Cardiac muscle cell (in vitro differentiated cells and primary cell): Measurements from ENCODE around the gene VCL. TPM values are rescaled to one million over a fixed set of nuclear protein-coding genes. Genes with fewer than 3 reads are reported as not detected.
A peak's percentile ranks its signal among the peaks of the same experiment; 100 is the strongest.

Source experiments
- DNase-seq, 2 donors: peaks; one replicate each; pipeline versions ENCODE4 v3.0.0 to v3.0.0-alpha.2; 2010 to 2017; ENCODE audit warnings: low read depth in 1 of 2, low spot score in 1 of 2
- H3K27ac ChIP-seq: fragments of 200-600 bp; sonication (generic); 2 replicates; pipeline ENCODE4 v1.5.1; 2016
- H3K27me3 ChIP-seq: fragments of 200-600 bp; sonication (generic); 2 replicates; pipeline ENCODE4 v1.6.0; 2016; ENCODE audit warnings: control low read depth
- H3K36me3 ChIP-seq: fragments of 200-600 bp; sonication (generic); 2 replicates; pipeline ENCODE4 v1.5.1; 2016; ENCODE audit warnings: control low read depth
- H3K4me1 ChIP-seq: fragments of 200-600 bp; sonication (generic); 2 replicates; pipeline ENCODE4 v1.8.1; 2017; ENCODE audit warnings: low read depth, mild to moderate bottlenecking, mixed run types
- H3K4me3 ChIP-seq: fragments of 200-600 bp; sonication (generic); 2 replicates; pipeline ENCODE4 v1.5.1; 2016; ENCODE audit warnings: mild to moderate bottlenecking
- H3K9me3 ChIP-seq: fragments of 200-600 bp; sonication (generic); 2 replicates; pipeline ENCODE4 v1.5.1; 2017; ENCODE audit warnings: low read depth, mild to moderate bottlenecking, control low read depth
- polyA plus RNA-seq: library from polyadenylated mRNA; unstranded; fragments of >200 nt; fragmentation: Nextera tagmentation; extraction: Ambion mirVana; gene quantifications from 2 replicates; pipeline ENCODE4 v1.2.1, GENCODE V29; 2016
- total RNA-seq: library from RNA; depleted of rRNA; stranded (reverse); fragments of >200 nt; gene quantifications from 2 replicates; pipeline ENCODE4 v1.2.3, GENCODE V29; 2016
- TF ChIP-seq, protein P1 (sequence below): IDR thresholded peaks from 2 replicates; pipeline ENCODE4 v1.5.1; 2012; ENCODE audit warnings: low read depth, mild to moderate bottlenecking, low read length

VCL gene
- total and polyA plus RNA-seq, 2 experiments from 2014 or later, result 118 to 167 TPM

DNA sequence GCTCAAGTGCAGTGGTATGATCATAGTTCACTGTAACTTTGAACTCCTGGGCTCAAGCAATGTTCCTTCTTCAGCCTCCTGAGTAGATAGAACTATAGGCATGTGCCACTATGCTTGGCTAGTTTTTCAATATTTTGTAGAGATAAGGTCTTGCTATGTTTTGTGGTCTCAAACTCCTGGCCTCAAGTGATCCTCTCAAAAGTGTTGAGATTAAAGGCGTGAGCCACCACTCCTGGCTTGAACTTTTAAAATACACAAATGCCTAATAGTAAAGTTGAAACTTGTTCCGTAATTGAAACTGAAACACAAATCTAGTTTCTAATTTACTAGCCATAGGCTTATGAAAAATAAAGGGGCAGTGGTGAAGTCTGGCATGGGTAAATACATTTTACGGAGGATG lies 87.0 kb downstream of the VCL start:
- Histone ChIP-seq H3K4me1 (peaks cover 14% of the 10 kb centered on the region), H3K9me3 (no peaks in the 10 kb centered on the region), H3K27ac (no peak overlapping the region), H3K4me3 (no peak overlapping the region), H3K36me3 (peaks cover 41% of the 10 kb centered on the region), H3K27me3 (no peaks in the 10 kb centered on the region)
- TF ChIP-seq, protein P1, sequence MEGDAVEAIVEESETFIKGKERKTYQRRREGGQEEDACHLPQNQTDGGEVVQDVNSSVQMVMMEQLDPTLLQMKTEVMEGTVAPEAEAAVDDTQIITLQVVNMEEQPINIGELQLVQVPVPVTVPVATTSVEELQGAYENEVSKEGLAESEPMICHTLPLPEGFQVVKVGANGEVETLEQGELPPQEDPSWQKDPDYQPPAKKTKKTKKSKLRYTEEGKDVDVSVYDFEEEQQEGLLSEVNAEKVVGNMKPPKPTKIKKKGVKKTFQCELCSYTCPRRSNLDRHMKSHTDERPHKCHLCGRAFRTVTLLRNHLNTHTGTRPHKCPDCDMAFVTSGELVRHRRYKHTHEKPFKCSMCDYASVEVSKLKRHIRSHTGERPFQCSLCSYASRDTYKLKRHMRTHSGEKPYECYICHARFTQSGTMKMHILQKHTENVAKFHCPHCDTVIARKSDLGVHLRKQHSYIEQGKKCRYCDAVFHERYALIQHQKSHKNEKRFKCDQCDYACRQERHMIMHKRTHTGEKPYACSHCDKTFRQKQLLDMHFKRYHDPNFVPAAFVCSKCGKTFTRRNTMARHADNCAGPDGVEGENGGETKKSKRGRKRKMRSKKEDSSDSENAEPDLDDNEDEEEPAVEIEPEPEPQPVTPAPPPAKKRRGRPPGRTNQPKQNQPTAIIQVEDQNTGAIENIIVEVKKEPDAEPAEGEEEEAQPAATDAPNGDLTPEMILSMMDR, result no peak
- DNase-seq, result no peak

DNA sequence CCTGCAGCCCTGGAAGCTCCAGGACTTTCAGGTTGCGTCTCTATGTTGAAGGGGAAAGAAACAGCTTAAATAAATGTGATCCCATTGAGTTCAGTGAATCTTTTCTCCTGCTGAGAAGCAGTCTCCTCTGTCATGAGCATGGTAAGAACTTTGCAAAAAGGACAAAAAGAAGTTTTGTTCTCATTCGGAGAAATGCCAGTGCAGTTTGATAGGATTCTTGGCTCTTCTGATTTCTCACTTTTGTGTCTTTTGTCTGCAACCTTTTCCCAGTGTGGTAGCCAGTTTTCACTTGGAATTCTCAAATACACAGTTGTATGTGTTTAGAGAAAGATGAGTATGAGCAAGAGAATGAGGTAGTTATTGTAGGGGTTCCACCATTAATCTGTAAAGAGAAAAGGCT lies 88.4 kb downstream of the VCL start:
- H3K27me3 ChIP-seq, result no peaks in the 10 kb centered on the region
- peaks cover 6% of the 10 kb centered on the region for H3K4me1 ChIP-seq
- TF ChIP-seq, protein P1, result no peak
- peak overlapping the region; percentile 12 for H3K27ac ChIP-seq
- H3K9me3 ChIP-seq, result no peaks in the 10 kb centered on the region
- no peak overlapping the region for H3K4me3 ChIP-seq
- no peak for DNase-seq
- peaks cover 51% of the 10 kb centered on the region for H3K36me3 ChIP-seq

DNA sequence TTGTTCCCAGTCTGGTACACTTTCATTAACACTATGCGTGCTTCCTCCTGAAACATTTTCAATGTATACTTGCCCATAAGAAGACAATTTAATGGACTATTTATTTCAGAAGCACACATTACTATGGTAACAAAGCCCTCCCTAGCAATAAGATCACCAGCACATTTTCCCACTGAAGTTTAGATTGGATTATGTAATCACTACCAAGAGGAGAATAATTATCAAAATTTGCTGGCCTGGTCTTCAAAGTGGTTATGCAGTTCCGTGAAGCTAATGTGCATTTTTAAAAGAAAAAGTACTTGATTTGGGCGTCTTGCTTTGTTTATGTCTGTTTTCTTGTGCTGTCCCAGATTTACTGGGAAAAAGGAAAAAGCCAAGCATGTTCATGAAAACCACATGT lies 90.8 kb downstream of the VCL start:
- Histone ChIP-seq H3K9me3 (no peaks in the 10 kb centered on the region), H3K4me1 (peaks cover 6% of the 10 kb centered on the region), H3K36me3 (peaks cover 58% of the 10 kb centered on the region), H3K4me3 (no peak overlapping the region), H3K27ac (peak overlapping the region; percentile 3), H3K27me3 (no peaks in the 10 kb centered on the region)
- no peak for DNase-seq
- TF ChIP-seq, protein P1, result no peak

DNA sequence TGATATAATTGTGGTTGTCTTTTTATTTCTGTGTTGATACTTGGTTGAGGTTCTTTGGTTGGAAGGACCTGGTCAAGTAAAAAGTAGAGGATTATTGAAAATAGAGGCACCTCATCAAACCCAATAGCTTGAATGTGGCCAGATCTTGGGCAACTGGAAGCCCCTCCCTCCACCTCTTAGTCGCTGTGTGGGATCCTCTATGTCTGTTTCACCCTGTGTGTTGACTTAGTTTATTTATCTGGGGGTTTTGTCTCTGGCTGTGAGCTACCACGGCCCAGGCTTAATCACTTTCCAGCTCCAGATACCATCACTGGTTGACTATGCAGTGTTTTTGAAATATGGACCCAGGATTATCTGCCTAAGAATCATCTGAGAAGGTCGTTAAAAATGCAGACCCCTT lies 94.5 kb downstream of the VCL start:
- H3K36me3 ChIP-seq, result peaks cover 79% of the 10 kb centered on the region
- no peak overlapping the region for H3K27ac ChIP-seq
- no peak for DNase-seq

DNA sequence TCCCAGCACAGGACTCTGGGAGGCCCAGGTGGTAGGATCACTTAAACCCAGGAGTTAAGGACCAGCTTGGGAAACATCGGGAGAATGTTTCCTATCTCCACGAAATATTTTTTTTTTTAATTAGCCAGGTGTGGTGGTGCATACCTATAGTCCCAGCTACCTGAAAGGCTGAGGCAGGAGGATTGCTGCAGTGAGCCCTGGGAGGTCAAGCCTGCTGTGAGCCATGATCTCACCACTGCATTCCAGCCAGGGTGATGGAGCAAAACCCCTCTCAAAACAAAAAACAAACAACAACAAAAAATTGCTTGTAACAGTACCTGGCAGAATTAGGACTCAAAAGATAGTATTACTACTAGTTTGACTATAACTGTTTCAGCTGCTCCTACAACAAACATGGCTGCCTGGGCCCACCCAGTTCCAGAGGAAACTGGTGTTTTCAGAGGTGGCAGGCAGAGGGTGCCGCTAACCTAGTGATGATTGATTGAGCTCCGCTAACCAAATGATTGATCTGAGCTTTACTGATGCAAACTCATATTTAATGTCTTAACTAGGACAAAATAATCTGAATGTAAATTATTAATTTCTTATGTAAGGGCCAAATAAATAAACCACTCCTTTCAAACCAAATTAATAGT lies 95.7 kb downstream of the VCL start:
- Histone ChIP-seq H3K36me3 (peaks cover 87% of the 10 kb centered on the region), H3K9me3 (no peaks in the 10 kb centered on the region), H3K27me3 (no peaks in the 10 kb centered on the region), H3K4me3 (no peak overlapping the region), H3K4me1 (peaks cover 6% of the 10 kb centered on the region), H3K27ac (no peak overlapping the region)
- TF ChIP-seq, protein P1, result no peak
- no peak for DNase-seq

More for the DNA sequence above, 94.5 kb downstream of the VCL start:
- no peaks in the 10 kb centered on the region for H3K27me3 ChIP-seq
- peaks cover 6% of the 10 kb centered on the region for H3K4me1 ChIP-seq
- H3K4me3 ChIP-seq, result no peak overlapping the region
- H3K9me3 ChIP-seq, result no peaks in the 10 kb centered on the region
- TF ChIP-seq, protein P1, result no peak
